ENCODE measurements around the gene FSTL4. TPM values are rescaled to one million over a fixed set of nuclear protein-coding genes. Genes with fewer than 3 reads are reported as not detected.

Gene FSTL4
- total RNA-seq, 4 donors from 2014 or later, result 0.33 to 0.78 (median 0.34) TPM; not detected in 1

GRCh38 chr5:133319905-133320520 lies 292.3 kb downstream of the FSTL4 start:
- Histone ChIP-seq H3K36me3 (no peaks in the 10 kb centered on the region), H3K9me3 (no peaks in the 10 kb centered on the region), H3K27ac (replicated peaks in 1 of 4) (no peak overlapping the region), H3K4me3 (no peak overlapping the region), H3K27me3 (peaks cover 0 to 19% (median 0%) of the 10 kb centered on the region in 4 donors), H3K4me1 (no peaks in the 10 kb centered on the region)
- TF ChIP-seq EP300 (IDR thresholded peaks at IDR 0.05) (no peak), POLR2AphosphoS5 (IDR thresholded peaks at IDR 0.05) (no peak), POLR2A (IDR thresholded peaks at IDR 0.05; ENCODE audit: low read depth) (no peak), CTCF (IDR thresholded peaks at IDR 0.05) (no peak)
- 63% methylated on average over 5 of the region's 5 CpGs for WGBS
- DNase-seq (ENCODE audit: extremely low spot score), result no peak
- intact Hi-C loops (cut with DNase I), result no loop called here

- 70% methylated on average over 5 of the region's 5 CpGs for WGBS
- H3K36me3 ChIP-seq, result no peaks in the 10 kb centered on the region
- H3K27me3 ChIP-seq, result peaks cover 0 to 19% (median 0%) of the 10 kb centered on the region in 4 donors
- intact Hi-C loops (cut with DNase I), result no loop called here
- H3K9me3 ChIP-seq, result no peaks in the 10 kb centered on the region
- H3K4me1 ChIP-seq, result no peaks in the 10 kb centered on the region
- no peak for TF ChIP-seq POLR2A (IDR thresholded peaks at IDR 0.05; ENCODE audit: low read depth)
- no peak for TF ChIP-seq EP300 (IDR thresholded peaks at IDR 0.05)
- no peak for TF ChIP-seq POLR2AphosphoS5 (IDR thresholded peaks at IDR 0.05)
- TF ChIP-seq CTCF (IDR thresholded peaks at IDR 0.05), result no peak
- no peak overlapping the region for H3K4me3 ChIP-seq
- no peak overlapping the region for H3K27ac ChIP-seq (replicated peaks in 1 of 4)
- DNase-seq (ENCODE audit: extremely low spot score), result no peak
Observed at GRCh38 chr5:133319244-133319643, 293.1 kb downstream of the FSTL4 start.

- no peak overlapping the region for H3K27ac ChIP-seq (replicated peaks in 1 of 4)
- H3K9me3 ChIP-seq, result no peaks in the 10 kb centered on the region
- TF ChIP-seq CTCF (IDR thresholded peaks at IDR 0.05), result no peak
- TF ChIP-seq POLR2A (IDR thresholded peaks at IDR 0.05; ENCODE audit: low read depth), result no peak
- no peak for TF ChIP-seq POLR2AphosphoS5 (IDR thresholded peaks at IDR 0.05)
- TF ChIP-seq EP300 (IDR thresholded peaks at IDR 0.05), result no peak
- H3K4me1 ChIP-seq, result no peaks in the 10 kb centered on the region
- H3K36me3 ChIP-seq, result no peaks in the 10 kb centered on the region
- H3K4me3 ChIP-seq, result no peak overlapping the region
- WGBS, result no CpG with 5 or more reads among the region's 1 CpG
- DNase-seq (ENCODE audit: extremely low spot score), result no peak
- intact Hi-C loops (cut with DNase I), result no loop called here
- H3K27me3 ChIP-seq, result peaks cover 0 to 19% (median 0%) of the 10 kb centered on the region in 4 donors
Observed at GRCh38 chr5:133317558-133317957, 294.8 kb downstream of the FSTL4 start.

GRCh38 chr5:133316346-133317343 lies 295.7 kb downstream of the FSTL4 start:
- no peaks in the 10 kb centered on the region for H3K36me3 ChIP-seq
- intact Hi-C loops (cut with DNase I), result no loop called here
- no peak for DNase-seq (ENCODE audit: extremely low spot score)
- no peak overlapping the region for H3K27ac ChIP-seq (replicated peaks in 1 of 4)
- no peaks in the 10 kb centered on the region for H3K4me1 ChIP-seq
- no peak overlapping the region for H3K4me3 ChIP-seq
- H3K27me3 ChIP-seq, result peaks cover 0 to 19% (median 0%) of the 10 kb centered on the region in 4 donors
- WGBS, result 83% methylated on average over 21 of the region's 22 CpGs
- H3K9me3 ChIP-seq, result no peaks in the 10 kb centered on the region
- TF ChIP-seq POLR2A (IDR thresholded peaks at IDR 0.05; ENCODE audit: low read depth), result no peak

- H3K9me3 ChIP-seq, result no peaks in the 10 kb centered on the region
- TF ChIP-seq POLR2AphosphoS5 (IDR thresholded peaks at IDR 0.05) (no peak), CTCF (IDR thresholded peaks at IDR 0.05) (no peak), EP300 (IDR thresholded peaks at IDR 0.05) (no peak), POLR2A (IDR thresholded peaks at IDR 0.05; ENCODE audit: low read depth) (no peak)
- H3K4me3 ChIP-seq, result no peak overlapping the region
- H3K36me3 ChIP-seq, result no peaks in the 10 kb centered on the region
- no peak overlapping the region for H3K27ac ChIP-seq (replicated peaks in 1 of 4)
- intact Hi-C loops (cut with DNase I), result no loop called here
- 88% methylated on average over 6 of the region's 7 CpGs for whole genome bisulfite sequencing
- no peak for DNase-seq (ENCODE audit: extremely low spot score)
- H3K27me3 ChIP-seq, result peaks cover 0 to 15% (median 0%) of the 10 kb centered on the region in 4 donors
- no peaks in the 10 kb centered on the region for H3K4me1 ChIP-seq
Observed at GRCh38 chr5:133314086-133314485, 298.3 kb downstream of the FSTL4 start.
